Activated CD4-positive, alpha-beta T cell treated with anti-CD3 and anti-CD28 coated beads, Interleukin-2, amount 50 U/mL, for 24 hours (primary cell): ENCODE results near the gene SORCS2.

Experiments used
- DNase-seq, 2 donors: peaks; one replicate each; pipeline ENCODE4 v3.0.0-alpha.2; 2020; ENCODE audit warnings: low read depth in 1 of 2, low spot score in 1 of 2

Gene SORCS2

DNA sequence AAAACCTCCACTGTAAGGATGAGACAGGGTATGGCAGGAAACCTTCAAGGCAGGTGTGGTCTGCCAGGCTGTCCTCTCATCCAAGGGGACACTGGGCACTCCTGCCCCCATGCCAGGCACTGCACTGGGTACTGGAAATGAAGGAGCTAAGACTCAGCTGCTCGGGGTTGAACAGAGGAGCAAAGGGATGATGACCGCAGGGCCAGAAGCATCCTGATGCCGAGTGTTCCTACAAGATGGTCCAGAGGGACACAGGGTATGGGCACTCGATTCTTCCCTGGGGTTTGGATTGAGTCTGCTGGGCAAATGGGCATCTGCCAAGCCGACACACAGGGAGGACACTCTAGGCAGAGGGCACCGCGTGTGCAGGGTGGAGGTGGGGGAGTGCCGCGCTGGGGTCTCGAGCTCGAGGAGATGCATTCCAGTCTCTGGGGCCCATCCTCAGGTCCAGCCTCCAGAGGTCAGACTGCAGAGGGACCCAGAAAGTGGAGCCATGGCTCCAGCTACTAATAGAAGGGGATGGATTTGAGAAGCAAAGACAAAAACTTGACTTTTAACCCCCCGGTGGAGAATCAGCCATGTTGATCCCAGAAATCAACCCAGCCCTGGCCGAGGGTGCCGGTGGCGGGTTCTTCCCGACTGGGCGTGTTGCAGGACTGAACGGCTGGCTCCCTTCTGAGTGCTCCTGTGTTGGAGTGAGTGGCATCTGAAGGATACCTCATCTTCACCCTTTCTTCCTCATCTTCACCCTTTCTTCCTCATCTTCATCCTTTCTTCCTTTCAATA lies 500.3 kb downstream of the SORCS2 start:
- no peak for DNase-seq

DNA sequence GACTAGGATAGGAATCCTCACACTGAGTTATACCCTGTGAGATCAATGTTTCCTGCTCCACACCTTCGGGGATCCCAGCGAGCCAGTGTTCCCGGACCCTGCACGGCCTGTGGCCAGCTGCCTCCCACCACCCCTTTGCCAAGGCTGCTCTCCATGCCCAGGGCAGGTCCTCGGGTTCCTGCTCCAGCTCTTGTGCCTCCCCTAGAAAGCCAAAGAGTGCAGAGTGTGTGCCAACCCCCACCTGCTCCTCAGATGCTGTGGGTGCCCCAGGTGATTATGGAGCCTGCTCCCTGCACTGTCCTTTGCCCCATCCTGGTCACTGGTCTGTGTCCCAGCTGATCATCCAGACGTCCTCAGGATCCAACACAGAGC lies 500.9 kb downstream of the SORCS2 start:
- DNase-seq: no peak

DNA sequence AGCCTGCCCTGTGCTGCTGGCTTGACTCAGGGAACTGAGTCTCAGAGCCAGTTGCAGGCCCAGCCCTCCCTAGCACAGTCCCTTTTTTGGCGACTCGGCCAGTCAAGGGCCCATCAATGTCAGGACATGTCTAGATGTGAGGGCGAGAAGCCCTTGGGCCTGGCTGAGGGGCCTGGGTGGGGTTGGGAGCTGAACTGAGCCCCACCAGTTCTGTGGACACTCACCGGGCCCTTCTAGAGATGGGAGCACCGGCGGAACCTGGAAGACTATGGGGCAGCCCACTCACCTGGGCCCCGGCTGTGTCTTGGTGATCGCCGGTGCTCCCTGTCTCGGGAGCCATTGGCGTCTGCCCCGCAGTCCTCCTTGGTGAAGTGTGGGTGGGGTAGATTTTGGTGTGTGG lies 501.4 kb downstream of the SORCS2 start:
- no peak for DNase-seq

- DNase-seq: no peak
These were observed 502.0 kb downstream of the SORCS2 start for GRCh38 chr4:7694324-7694723.

GRCh38 chr4:7697343-7697742 lies 505.0 kb downstream of the SORCS2 start:
- no peak for DNase-seq

GRCh38 chr4:7697821-7698220 lies 505.5 kb downstream of the SORCS2 start:
- DNase-seq: no peak

DNA sequence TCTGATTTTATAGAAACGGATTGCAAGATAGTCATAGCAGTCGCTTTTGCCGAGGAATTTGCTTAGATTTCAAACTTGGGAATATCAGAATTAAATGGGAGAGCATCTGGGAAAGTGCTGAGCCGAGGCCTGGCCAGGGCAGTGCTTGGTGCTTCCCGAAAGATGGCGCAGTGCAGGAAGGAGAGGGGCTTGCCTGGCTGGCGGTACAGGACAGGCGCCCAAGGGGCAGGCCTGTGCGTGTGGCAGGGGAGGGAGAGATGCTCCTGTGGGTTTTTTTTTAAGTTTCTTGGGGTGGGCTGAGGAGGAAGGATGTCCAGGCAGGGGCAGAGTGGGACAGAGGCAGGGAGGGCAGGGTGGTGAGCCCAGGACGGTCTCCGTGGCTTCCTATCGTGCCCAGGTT lies 506.2 kb downstream of the SORCS2 start:
- DNase-seq: no peak

DNA sequence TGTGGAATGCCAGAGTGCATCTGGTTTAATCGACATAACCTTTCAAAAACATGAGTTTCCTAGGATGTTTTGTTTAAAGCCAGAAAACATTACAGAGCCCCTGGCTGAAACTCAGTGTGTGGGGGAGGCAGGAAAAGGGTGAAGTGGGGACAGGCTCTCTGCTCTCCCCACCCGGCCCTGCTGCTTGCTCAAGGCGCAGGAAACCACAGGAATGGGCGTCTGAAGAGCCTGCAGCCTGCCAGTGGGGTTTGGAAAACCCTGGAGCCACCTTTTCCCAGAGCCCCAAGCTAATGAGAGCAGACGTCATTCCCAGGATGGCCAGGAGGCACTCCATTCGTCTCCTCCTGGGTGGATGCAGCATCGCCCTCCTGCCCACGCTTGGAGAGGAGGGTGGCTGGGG lies 506.7 kb downstream of the SORCS2 start:
- no peak for DNase-seq

DNA sequence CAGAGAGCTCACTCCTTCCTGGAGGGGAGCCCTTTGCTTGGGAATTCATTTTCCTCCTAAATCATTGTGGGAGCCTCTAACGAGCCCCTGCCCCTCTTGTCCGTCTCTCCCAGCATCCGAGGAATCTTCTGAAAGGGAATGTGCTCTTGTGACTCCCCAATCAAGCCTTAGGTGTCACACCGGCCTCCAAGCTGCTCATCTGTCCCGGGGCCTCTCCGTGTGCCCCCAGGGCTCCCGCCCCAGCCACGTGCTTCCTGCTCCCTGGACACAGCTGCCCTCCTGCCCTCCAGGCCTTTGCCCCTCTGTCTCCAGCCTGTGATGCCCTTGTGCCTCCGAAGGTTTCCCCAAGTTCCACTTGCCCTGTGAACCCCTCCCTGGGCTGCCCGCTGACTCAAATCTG lies 507.5 kb downstream of the SORCS2 start:
- DNase-seq: no peak

- DNase-seq: no peak
These were observed 508.3 kb downstream of the SORCS2 start for GRCh38 chr4:7700665-7701064.

DNA sequence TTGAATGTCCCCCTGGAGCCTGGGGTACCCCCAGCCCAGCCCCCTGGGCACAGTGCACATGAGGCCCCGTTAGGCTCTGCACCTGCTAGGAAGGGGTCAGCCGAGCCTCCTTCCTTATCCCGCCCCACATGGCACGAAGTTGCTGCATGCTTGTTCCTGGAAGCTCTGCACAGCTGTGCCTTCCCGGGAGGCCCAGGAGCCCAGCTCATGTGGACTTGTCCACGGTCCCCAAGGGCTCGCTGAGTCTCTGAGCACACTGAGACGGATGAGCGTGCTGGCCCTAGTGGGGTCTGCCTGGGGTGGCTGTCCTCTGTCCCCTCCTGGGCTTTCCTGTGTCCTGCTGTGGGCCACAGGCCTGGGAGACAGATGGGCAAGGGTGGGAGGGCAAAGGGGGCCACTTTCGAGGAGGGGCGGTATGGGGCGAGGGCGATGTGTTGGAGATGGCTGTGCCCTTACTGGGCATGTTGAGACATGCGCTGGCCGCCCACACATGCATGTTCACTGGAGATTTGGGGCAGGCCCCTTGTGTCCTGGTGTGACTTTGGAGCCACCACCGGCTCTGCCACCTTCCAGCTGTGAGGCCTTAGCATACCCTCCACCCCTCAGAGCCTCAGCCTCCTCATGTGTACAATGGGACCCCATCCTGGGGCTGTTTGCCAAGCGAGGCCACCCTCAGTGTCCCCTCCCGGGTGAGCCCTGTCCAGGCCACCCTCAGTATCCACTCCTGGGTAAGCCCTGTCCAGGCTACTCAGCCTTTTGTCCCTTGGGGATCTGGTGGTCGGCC lies 509.7 kb downstream of the SORCS2 start:
- no peak for DNase-seq

DNA sequence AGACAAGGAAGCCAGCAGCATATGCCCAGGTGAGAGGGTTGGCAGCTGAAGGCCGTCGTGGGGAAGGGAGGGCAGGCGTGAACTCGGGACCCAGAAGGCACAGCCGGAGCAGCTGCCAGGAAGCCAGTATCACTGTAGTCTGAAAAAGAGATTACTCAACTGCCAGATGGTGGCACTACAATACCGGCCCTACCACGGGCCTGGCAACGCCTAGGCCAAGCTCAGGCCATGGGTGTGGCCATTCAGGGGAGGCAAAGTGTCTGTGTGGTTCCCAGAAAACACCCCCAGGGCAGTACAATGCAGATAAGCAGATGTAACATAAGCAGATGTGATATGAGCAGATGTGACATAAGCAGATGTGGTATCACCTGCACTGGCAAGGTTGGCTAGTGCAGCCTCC lies 511.4 kb downstream of the SORCS2 start:
- DNase-seq: no peak

- DNase-seq: no peak
These were observed 511.8 kb downstream of the SORCS2 start for GRCh38 chr4:7704091-7704490.

DNA sequence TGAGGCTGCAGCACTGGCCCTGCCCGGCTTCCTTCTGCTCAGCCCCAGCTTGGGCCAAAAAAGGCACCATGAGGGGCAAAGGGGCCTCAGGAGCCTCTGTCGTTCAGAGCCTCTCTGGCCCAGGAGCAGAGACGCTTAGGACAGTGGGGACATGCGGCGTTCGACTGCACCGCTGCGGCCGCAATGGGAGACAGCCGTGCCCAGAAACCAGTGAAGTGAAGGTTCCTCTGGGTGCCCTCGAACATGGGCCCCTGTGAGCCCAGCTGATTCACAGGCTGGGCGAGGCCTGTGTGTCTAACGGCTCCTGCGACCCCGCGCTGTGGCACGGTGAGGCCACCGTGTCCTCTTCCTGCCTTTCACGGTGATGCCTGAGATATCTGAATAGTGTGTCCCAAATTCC lies 512.3 kb downstream of the SORCS2 start:
- DNase-seq: no peak

GRCh38 chr4:7705062-7705461 lies 512.7 kb downstream of the SORCS2 start:
- no peak for DNase-seq

DNA sequence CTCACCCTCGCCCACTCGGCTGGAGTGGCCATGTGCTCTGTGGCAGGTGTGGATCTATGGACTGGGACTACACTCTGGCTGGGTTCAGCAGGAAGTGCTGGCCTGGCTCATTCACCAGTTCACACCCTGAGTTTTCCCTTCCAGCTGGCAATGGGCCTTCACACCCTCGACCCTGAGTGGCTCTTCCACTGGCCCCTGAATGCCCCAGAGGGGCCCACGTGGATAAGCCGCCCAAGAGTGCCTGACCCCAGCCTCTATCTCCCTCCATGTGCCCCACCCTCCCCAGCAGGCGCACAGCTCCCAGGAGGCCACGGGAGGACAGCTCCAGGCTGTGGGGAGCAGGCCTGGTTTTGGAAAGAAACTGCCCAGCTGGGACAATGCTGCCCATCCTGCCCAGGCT lies 513.3 kb downstream of the SORCS2 start:
- no peak for DNase-seq

DNA sequence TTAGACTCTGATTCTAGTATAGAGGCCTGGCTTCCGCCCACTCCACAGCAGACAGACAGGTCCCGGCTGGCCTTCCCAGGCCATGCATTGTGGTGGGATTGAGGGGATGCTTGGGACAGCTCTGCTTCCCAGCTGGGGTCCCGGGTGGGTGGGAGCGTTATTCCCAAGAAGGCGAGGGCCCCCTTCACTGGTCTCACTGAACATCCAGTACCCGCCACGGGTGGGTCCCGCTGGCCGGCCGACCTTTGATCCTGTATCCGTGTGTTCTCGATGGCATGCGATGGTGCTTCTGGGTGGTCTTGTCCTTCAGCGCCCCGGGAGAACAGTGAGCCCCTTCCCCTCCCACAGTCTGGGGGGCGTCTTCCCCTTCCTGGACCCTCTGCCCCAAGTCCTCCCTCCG lies 515.9 kb downstream of the SORCS2 start:
- no peak for DNase-seq

DNA sequence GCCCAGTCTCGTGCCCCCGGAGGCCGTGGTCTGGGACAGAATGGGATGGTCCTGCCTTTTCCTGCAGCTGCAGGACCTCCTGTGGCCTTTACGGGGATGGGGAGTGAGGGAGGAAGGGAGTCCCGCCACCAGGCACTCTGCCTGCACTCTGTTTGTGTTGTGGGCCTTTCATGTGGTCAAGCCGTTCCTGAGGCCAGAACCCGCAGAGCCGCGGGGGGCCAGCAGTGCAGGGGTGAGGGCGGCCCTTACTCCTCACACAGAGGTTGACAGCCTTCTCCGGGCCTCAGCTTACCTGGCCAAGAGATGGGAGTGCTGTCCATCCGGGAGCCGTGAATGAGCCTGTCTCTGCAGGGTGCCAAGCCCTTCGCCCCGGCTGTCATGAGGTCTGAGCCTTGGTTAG lies 516.6 kb downstream of the SORCS2 start:
- DNase-seq: no peak

GRCh38 chr4:7709431-7709830 lies 517.1 kb downstream of the SORCS2 start:
- DNase-seq: no peak

- no peak for DNase-seq
These were observed 517.8 kb downstream of the SORCS2 start for GRCh38 chr4:7710126-7710525.

DNA sequence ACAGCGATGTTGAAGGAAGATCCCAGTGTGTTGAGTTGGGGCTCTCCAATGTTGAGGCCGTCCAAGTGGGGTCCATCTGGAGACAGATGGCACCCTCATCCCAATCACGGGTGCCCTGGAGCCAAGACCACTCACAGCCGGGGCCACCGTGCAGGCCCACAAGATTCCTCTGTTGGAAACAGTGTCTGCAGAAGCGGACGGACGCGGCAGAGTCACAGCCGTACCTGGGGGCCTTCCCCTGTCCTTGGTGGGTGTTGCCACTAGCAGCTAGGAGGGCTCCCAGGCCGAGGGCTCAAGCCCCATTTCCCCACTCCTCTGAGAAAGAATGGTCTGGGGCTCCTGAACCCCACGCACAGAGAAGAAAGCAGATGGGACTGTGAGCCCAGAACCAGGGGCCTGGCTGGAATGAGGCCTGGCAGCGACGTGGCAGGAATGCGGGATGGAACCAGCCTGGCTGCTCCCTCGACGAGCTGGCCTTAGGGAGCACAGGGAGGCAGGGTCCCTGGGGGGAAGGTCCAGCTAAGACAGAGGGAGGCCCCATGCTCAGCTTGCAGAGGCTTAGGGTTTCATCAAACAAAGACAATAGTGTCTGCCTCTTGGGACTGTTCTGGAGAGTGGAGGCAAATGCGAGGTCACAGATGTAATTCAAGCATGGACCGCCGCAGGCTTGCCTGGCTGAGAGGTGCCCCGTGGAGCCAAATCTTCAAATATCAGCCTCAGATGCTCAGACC lies 518.4 kb downstream of the SORCS2 start:
- no peak for DNase-seq

DNA sequence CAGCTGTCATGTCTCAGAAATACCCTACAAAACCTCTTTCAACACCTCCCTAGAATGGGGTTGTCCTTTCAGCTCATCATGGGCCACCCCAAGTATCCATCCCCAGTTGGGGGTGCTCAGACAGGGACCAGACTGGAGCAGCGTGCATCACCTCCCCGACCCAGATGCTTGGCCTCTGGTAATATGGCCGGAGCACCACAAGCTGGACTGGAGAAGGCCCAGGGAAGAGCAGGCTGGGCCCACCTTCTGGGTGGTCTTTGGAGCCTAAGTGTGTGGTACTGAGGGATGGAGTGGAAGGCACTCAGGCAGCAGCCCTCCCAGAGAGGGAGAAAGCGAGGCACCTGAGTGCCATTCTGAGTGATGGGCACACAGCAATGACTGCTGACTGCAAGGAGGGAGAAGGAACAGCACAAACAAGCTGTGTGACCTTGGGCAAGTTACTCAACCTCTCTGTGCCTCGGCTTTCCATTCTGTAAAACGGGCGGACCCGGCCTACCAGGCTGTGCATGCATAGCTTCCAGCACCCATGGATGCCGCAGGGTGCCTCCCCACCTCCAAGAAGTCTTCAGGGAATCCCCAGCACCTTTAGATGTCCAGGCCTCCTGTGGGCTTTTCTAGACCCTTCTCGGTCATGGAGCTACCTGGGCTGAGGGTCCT lies 519.1 kb downstream of the SORCS2 start:
- DNase-seq: no peak
